Right cardiac atrium (tissue), 5 donors: ENCODE data around the gene PRIM2. TPM values are rescaled to one million over a fixed set of nuclear protein-coding genes. Genes with fewer than 3 reads are reported as not detected.
"Not testable (repeated sequence)": the region's sequence is repeated elsewhere in the genome, so short reads cannot be mapped to it uniquely, and the experiment has no call there.

ENCODE experiments used
- ATAC-seq, 2 donors: fragments of 200-7000 bp; cut with Tn5 transposase; one replicate each; pipeline versions ENCODE4 v1.8.0 to v1.9.1; 2020; ENCODE audit warnings: moderate library complexity in 2 of 2, mild to moderate bottlenecking in 1 of 2
- DNase-seq, 3 donors: peaks; one replicate each; pipeline ENCODE4 v3.0.0-alpha.2; 2020
- H3K27ac ChIP-seq: one replicate; pipeline ENCODE4 v1.5.1; 2013; ENCODE audit warnings: mild to moderate bottlenecking, low read length, control low read depth, moderate library complexity
- H3K27me3 ChIP-seq: one replicate; pipeline ENCODE4 v1.6.1; 2013; ENCODE audit not compliant: control insufficient read depth, insufficient read depth
- H3K4me1 ChIP-seq: one replicate; pipeline ENCODE4 v1.6.1; 2013; ENCODE audit warnings: low read length; ENCODE audit not compliant: control insufficient read depth, insufficient read depth
- H3K4me3 ChIP-seq: one replicate; pipeline ENCODE4 v1.5.1; 2013; ENCODE audit warnings: low read length, control low read depth
- H3K9me3 ChIP-seq: one replicate; pipeline ENCODE4 v1.6.1; 2013; ENCODE audit warnings: low read length; ENCODE audit not compliant: control insufficient read depth
- WGBS: extraction: QIAGEN DNeasy Blood & Tissue Kit; methylation state at CpG from one replicate; pipeline ENCODE4 v1.1.7; 2013; 5-methylcytosine and 5-hydroxymethylcytosine counted together
- intact Hi-C, 4 donors: fragments of 100-400 bp; cut with DNase I; formaldehyde crosslinking; loops; one replicate each; pipeline versions ENCODE4 v1.11.0 to v1.14.0; 2022 to 2023
- polyA plus RNA-seq: library from polyadenylated mRNA; stranded (reverse); fragments of 200-250 nt; gene quantifications from one replicate; pipeline ENCODE4 v1.2.3, GENCODE V29; 2013
- total RNA-seq, 4 donors: library from RNA; stranded (reverse); fragmentation: NEBNext Ultra II Directional; extraction: Animal tissue kit (Norgen Biotek cat#: 25700); gene quantifications; one replicate each; pipeline ENCODE4 v1.2.1, GENCODE V29; 2021
- donor health status: healthy with polysubstance abuse.
- donor health status: DM: no; HTN: yes; CAD: no.
- donor health status: DM: no; HTN: no; CAD: no.
- donor health status: DM: no; HTN: yes; CAD: no; lungs with severe emphysema.
- donor health status: DM: yes; HTN: yes; CAD: no.

PRIM2 gene
- total and polyA plus RNA-seq, 5 donors = 3.1 to 6.7 (median 4.8) TPM

DNA sequence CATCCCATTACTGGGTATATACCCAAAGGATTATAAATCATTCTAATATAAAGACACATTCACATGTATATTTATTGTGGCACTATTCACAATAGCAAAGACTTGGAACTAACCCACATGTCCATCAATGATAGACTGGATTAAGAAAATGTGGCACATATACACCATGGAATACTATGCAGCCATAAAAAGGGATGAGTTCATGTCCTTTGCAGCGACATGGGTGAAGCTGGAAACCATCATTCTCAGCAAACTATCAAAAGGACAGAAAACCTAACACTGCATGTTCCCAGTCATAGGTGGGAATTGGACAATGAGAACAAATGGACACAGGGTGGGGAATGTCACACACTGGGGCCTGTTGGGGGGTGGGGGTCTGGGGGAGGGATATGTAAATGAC lies 24.0 kb upstream of the PRIM2 start:
- H3K27ac ChIP-seq, H3K27me3 ChIP-seq, H3K4me1 ChIP-seq, H3K9me3 ChIP-seq, H3K4me3 ChIP-seq, DNase-seq, ATAC-seq, intact Hi-C loops: not testable (repeated sequence)
- WGBS = 80% methylated on average over 1 of the region's 1 CpG

DNA sequence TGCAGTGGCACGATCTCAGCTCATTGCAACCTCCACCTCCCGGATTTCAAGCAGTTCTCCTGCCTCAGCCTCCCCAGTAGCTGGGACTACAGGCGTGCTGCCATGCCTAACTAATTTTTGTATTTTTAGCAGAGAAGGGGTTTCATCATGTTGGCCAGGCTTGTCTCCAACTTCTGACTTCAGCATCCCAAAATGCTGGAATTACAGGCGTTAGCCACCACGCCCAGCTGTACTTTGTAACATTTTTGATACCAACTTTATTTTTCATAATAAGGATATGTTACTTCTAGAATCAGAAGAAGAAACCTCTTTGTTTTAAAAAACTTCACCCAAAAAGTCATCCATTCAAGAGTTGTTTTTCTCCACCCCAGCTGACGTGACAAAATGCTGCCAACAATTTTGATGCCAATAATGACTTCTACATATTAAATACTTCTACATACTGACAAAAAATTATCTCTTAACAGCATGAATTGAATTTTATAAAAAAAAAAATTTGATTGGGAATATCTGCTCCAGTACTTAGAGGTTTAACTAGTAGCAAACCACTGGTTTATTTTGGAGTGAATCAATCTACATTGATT lies 22.5 kb upstream of the PRIM2 start:
- peak; percentile 59 to 75 for ATAC-seq
- peak; percentile 47 to 73 (median 54) for DNase-seq
- no peaks in the 10 kb centered on the region for H3K9me3 ChIP-seq
- WGBS = 50% methylated on average over 6 of the region's 6 CpGs
- no peak overlapping the region for H3K4me3 ChIP-seq
- H3K27ac ChIP-seq = no peak overlapping the region
- H3K4me1 ChIP-seq = no peaks in the 10 kb centered on the region
- H3K27me3 ChIP-seq = no peaks in the 10 kb centered on the region
- intact Hi-C loops = no loop called here

DNA sequence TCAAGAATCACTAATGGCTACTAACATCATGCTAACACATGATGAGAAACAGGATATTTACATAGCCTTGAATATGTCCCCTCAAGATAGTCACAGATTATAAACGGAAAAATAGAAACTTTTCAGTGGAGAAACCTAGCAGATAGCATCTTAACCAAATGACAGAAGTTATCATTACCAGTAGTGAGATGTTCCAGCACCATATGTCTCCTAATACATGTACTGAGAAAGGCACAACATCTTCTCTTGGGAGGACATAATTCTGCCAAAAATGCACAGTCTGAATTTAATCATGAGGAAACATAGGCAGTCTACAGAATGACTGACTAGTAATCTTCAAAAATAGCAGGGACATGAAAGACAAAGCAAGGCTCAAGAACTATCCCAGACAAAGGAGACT lies 19.9 kb upstream of the PRIM2 start:
- no peak for ATAC-seq
- intact Hi-C loops = no loop called here
- Histone ChIP-seq H3K4me1 (no peaks in the 10 kb centered on the region), H3K4me3 (no peak overlapping the region), H3K27me3 (no peaks in the 10 kb centered on the region), H3K9me3 (no peaks in the 10 kb centered on the region), H3K27ac (no peak overlapping the region)
- 48% methylated on average over 1 of the region's 1 CpG for WGBS
- no peak for DNase-seq

DNA sequence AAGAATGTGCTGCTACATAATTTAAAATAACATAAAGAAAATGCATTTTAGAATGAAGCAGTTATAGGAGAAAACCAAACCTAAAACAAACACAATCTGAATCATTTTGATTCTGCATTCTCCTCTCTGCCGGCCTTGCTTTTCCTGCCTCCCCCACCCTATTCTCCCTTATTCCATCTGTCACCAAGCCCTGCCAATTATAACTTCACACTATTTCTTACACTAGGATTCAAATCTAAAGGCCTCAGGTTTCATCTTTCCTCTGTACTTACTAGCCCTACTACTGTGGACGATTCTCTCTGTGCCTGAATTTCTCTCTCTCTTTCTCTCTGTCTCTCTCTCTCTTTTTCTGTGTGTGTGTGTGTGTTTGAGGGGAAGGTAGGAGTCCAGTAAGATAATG lies 18.7 kb upstream of the PRIM2 start:
- 34% methylated on average over 2 of the region's 2 CpGs for WGBS
- Histone ChIP-seq H3K27ac (no peak overlapping the region), H3K4me1 (no peaks in the 10 kb centered on the region), H3K27me3 (no peaks in the 10 kb centered on the region), H3K4me3 (no peak overlapping the region), H3K9me3 (no peaks in the 10 kb centered on the region)
- intact Hi-C loops = no loop called here
- ATAC-seq = peak in 1 of 2 donors; percentile 29
- DNase-seq = no peak

DNA sequence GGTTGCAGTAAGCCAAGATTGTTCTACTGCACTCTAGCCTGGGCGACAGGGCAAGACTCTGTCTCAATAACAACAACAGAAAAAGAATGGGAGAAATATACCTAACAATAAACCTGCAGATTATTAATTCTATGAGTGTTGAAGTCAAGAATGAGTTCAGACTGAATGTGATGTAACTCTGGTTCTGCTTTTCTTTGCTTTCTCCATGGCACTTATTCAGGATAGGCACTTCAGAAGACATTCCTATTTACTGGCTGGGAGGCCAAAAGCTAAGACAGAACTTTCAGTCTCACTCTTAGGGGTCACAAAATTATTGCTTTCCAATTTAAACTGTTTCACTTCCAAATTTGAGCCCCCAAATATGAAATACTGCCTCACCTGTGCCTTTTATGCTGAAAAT lies 15.7 kb upstream of the PRIM2 start:
- DNase-seq (no peak), ATAC-seq (no peak)
- H3K9me3 ChIP-seq = no peaks in the 10 kb centered on the region
- no peak overlapping the region for H3K4me3 ChIP-seq
- no peaks in the 10 kb centered on the region for H3K4me1 ChIP-seq
- H3K27ac ChIP-seq = no peak overlapping the region
- no peaks in the 10 kb centered on the region for H3K27me3 ChIP-seq
- intact Hi-C loops = no loop called here
- 83% methylated on average over 1 of the region's 1 CpG for WGBS

DNA sequence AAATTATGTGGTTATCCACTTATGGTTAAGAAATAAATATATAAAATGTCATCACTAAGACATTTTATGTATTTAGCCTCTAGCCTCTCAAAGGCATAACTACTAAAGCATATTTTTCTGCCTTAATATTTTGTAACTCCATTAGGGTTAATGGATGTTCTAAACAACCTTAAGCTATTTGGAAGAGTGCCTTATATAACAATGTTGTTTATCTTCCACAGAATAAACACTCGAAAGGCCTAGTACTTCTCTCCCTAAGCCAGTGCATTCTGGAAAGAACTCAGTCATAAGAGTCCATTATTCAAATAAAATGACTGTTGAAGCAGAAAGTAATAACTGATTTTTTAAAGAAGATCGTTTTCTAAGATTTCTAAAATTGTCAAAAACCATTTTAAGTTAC lies 15.0 kb upstream of the PRIM2 start:
- ATAC-seq (no peak), DNase-seq (no peak)
- Histone ChIP-seq H3K27me3 (no peaks in the 10 kb centered on the region), H3K4me3 (no peak overlapping the region), H3K4me1 (no peaks in the 10 kb centered on the region), H3K27ac (no peak overlapping the region), H3K9me3 (no peaks in the 10 kb centered on the region)
- 44% methylated on average over 2 of the region's 2 CpGs for WGBS
- intact Hi-C loops = no loop called here

DNA sequence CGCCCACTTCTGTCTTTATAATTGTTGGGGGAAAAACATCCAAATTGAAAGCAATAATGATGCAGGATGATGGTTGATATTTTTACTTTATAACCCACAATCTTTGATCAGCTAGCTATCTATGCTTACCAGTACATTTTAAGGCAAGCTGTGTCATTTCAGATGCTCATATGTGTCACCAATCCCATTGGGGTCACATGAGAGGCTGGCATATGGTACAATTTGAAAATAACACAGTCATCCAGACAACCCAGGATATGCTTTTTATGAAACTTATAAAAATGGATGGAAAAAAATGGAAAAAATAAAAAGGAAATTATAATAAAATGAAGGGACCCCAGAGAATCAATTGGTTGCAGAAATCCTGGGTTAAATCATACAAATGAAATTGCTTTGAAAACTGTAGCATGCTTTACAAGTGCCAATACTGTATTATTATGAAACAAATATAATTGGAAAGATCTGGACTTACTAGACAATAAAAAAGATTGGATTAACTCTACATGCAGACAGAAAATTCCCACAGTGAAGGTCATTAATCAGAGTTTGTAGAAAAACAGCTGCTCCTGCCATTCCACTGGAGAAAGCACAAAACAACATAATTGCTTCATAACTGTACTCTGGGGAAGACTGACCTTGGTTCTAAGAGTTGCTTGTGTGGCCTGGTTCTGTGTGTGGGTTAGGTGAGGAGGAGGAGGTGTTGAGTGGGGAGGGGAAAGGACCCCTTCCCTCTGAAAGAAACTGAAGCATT lies 13.3 kb upstream of the PRIM2 start:
- peak overlapping the region; percentile 5 for H3K27ac ChIP-seq
- no peaks in the 10 kb centered on the region for H3K27me3 ChIP-seq
- intact Hi-C loops = no loop called here
- H3K4me1 ChIP-seq = no peaks in the 10 kb centered on the region
- ATAC-seq (peak; percentile 73 to 88), DNase-seq (no peak)
- H3K9me3 ChIP-seq = no peaks in the 10 kb centered on the region
- 93% methylated on average over 1 of the region's 1 CpG for WGBS
- H3K4me3 ChIP-seq = no peak overlapping the region

DNA sequence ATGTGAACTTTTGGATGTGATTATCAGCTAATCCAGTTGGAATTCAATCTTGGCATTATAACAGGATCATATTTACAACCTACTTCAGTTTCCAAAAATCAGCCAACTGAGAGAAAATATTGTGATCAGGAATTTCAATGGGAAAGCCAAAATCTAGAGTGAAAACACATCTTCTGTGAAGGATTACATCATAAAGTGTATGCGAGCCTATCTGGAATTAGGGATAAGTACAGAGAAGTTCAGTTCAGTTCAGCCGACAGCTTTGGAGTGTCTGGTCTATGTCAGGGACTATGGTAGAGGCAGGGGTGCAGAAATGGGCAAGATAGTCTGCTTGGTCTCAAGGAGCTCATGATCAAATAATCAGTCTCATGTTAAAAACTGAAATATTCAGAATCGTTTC lies 12.3 kb upstream of the PRIM2 start:
- intact Hi-C loops = no loop called here
- H3K4me3 ChIP-seq = no peak overlapping the region
- no peak overlapping the region for H3K27ac ChIP-seq
- no peaks in the 10 kb centered on the region for H3K4me1 ChIP-seq
- DNase-seq (no peak), ATAC-seq (peak; percentile 71 to 95)
- H3K27me3 ChIP-seq = no peaks in the 10 kb centered on the region
- 28% methylated on average over 3 of the region's 3 CpGs for WGBS
- H3K9me3 ChIP-seq = no peaks in the 10 kb centered on the region

DNA sequence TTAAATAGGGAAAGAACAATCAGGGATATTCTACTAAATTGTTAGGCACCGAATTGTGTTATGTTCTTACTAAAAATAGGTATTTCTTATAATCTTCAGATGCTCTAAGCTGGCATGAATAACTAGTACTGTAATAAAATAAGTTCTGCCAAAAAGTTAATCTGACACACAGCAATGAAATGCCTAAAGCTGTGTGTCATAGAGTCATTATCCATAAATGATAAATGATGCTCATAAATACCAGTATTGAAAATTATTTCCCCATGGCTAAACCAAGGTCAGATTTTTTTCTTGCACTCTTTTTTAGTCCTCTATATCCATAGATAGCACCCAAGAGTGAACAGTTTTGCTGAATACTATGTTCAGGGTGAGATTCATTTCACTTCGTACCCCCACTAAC lies 11.7 kb upstream of the PRIM2 start:
- intact Hi-C loops = no loop called here
- Histone ChIP-seq H3K27ac (no peak overlapping the region), H3K27me3 (no peaks in the 10 kb centered on the region), H3K9me3 (no peaks in the 10 kb centered on the region), H3K4me1 (no peaks in the 10 kb centered on the region), H3K4me3 (no peak overlapping the region)
- WGBS = 55% methylated on average over 2 of the region's 2 CpGs
- no peak for ATAC-seq
- DNase-seq = no peak

DNA sequence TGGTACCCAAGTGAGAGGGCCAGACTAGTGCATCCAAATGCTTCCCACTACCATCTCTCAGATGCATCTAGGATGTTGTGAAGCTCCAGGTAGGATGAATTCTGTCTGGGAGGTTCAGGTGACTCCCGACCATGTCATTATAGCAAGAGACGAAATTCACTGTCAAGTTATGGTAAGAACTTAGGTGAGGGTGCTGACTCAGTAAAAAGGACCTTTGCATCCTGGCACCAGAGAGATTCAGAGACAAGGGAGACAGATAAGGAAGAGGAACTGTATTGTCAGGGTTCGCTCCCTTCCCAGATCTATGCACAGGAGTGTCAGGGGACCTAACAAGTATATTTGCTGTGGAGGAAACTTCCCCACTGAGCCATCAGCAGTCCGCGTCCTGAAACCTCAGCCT lies 11.2 kb upstream of the PRIM2 start:
- 63% methylated on average over 5 of the region's 5 CpGs for WGBS
- Histone ChIP-seq H3K4me3 (no peak overlapping the region), H3K27me3 (no peaks in the 10 kb centered on the region), H3K9me3 (no peaks in the 10 kb centered on the region), H3K27ac (no peak overlapping the region), H3K4me1 (no peaks in the 10 kb centered on the region)
- ATAC-seq (no peak), DNase-seq (no peak)
- intact Hi-C loops = no loop called here

DNA sequence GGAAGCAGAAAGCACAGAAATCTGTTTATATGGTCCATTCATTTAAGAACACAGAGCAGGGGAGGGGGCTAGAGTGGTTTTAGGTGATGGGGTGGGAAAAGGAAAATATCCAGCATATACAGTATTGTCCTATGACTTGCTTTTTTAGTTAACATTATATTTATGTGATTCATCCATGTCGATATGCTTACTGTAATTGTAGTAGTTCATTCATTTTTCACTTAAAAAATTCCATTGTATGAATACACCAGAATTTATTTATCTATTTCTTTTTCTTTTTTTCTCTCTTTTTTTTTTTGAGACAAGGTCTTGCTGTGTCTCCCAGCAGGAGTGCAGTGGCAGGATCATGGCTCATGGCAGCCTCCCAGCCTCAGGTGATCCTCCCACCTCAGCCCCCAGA lies 9.6 kb upstream of the PRIM2 start:
- ATAC-seq (no peak), DNase-seq (no peak)
- Histone ChIP-seq H3K4me3 (no peak overlapping the region), H3K27ac (no peak overlapping the region), H3K27me3 (no peaks in the 10 kb centered on the region), H3K9me3 (no peaks in the 10 kb centered on the region), H3K4me1 (no peaks in the 10 kb centered on the region)
- 90% methylated on average over 1 of the region's 1 CpG for WGBS
- intact Hi-C loops = no loop called here
